LNCAP (cell line): ENCODE measurements around the gene DTL.

ENCODE experiments used
- CTCF ChIP-seq: fragments of 450-650 bp; IDR thresholded peaks from 2 replicates; pipeline ENCODE4 v1.5.1; 2017; ENCODE audit warnings: mild to moderate bottlenecking

DTL gene

GRCh38 chr1:212152869-212153268 is 117.3 kb downstream of the DTL start:
- TF ChIP-seq CTCF: no peak

GRCh38 chr1:212153635-212154034 is 118.1 kb downstream of the DTL start:
- no peak for TF ChIP-seq CTCF
